ENCODE data around the gene RPN2. TPM values are rescaled to one million over a fixed set of nuclear protein-coding genes. Genes with fewer than 3 reads are reported as not detected.

Gene RPN2
- total RNA-seq (2011; cell fraction: chromatin; rRNA removed; ENCODE audit: low replicate concordance), result 199 and 338 TPM in 2 replicates
- total RNA-seq (2011; cell fraction: nucleolus; rRNA removed), result 617 and 635 TPM in 2 replicates
- 415 and 481 TPM in 2 replicates for total RNA-seq (2011; cell fraction: nucleoplasm; rRNA removed)
- total RNA-seq (2014; rRNA removed) (168 and 219 TPM in 2 replicates), total RNA-seq (2014; rRNA removed; fragmentation: Illumina TruSeq; extraction: Trizol) (255 and 266 TPM in 2 replicates), total RNA-seq (2015; rRNA removed; fragmentation: Illumina TruSeq; extraction: Trizol) (334 and 390 TPM in 2 replicates), total RNA-seq (2021) (235 and 236 TPM in 2 replicates), polyA plus RNA-seq (2011; rRNA removed) (421 and 458 TPM in 2 replicates), polyA plus RNA-seq (2014; fragmentation: Illumina TruSeq; extraction: Trizol) (325 TPM in 2 replicates), polyA plus RNA-seq (2014; fragmentation: Nextera tagmentation; extraction: Ambion mirVana) (100 to 1,000 TPM; 487 to 548 TPM), polyA plus RNA-seq (2014; rRNA removed) (186 and 201 TPM in 2 replicates), polyA minus RNA-seq (2011; rRNA and poly(A)+ RNA removed) (373 and 436 TPM in 2 replicates), Bru-seq, nascent RNA (percentile 87 among the genes with signal in this experiment), BruChase-seq, experiment 1, labeled RNA remaining after a 2-hour chase (percentile 91 among the genes with signal in this experiment), BruChase-seq, experiment 2, labeled RNA remaining after a 6-hour chase (percentile 91 among the genes with signal in this experiment)
- polyA plus RNA-seq (2011; cell fraction: cytosol; rRNA removed), result 436 and 437 TPM in 2 replicates
- polyA plus RNA-seq (2011; cell fraction: nucleus; rRNA removed), result 243 and 268 TPM in 2 replicates
- 288 and 388 TPM in 2 replicates for polyA plus RNA-seq (2012)
- polyA minus RNA-seq (2011; cell fraction: cytosol; rRNA and poly(A)+ RNA removed), result 302 and 328 TPM in 2 replicates
- 75.8 and 117 TPM in 2 replicates for polyA minus RNA-seq (2011; cell fraction: nucleus; rRNA and poly(A)+ RNA removed)
- long read RNA-seq, experiment 1, transcript RPN2-201 (17 exons, 2,515 nt), result major isoform, 1,052 of 1,554 reads
- long read RNA-seq, experiment 1, partial matches to known transcripts, result 276 of 1,554 reads
- long read RNA-seq, experiment 1, other reads (novel, unspliced or antisense), result 226 of 1,554 reads
- long read RNA-seq, experiment 2, transcript RPN2-201 (17 exons, 2,515 nt), result major isoform, 143 of 327 reads
- long read RNA-seq, experiment 2, partial matches to known transcripts, result 122 of 327 reads
- long read RNA-seq, experiment 2, other reads (novel, unspliced or antisense), result 61 of 327 reads
- long read RNA-seq, experiment 3, transcript RPN2-201 (17 exons, 2,515 nt), result major isoform, 575 of 734 reads
- long read RNA-seq, experiment 3, partial matches to known transcripts, result 87 of 734 reads
- long read RNA-seq, experiment 3, other reads (novel, unspliced or antisense), result 72 of 734 reads

GRCh38 chr20:37178839-37179682 lies at the start of gene RPN2, which contains the start of gene MROH8:
Gene RPN2, plus strand, starts transcription at chr20:37179330. Its CDS starts 27 bp downstream, at chr20:37179357.
Gene MROH8, minus strand, starts transcription at chr20:37179548.
- H3K9me1 ChIP-seq (ENCODE audit: control insufficient read depth, insufficient read depth, low read length), result no peaks in the 10 kb centered on the region
- in situ Hi-C loops (cut with MboI) (no loop called here), intact Hi-C loops (cut with micrococcal nuclease) (no loop called here)
- H3K4me3 ChIP-seq, result peak within 1 kb of the TSS; percentile 92
- H3K9ac ChIP-seq (ENCODE audit: insufficient read depth in 1 of 2, low read depth in 2 of 2, low read length in 2 of 2), result peak within 1 kb of the TSS; percentile 98 to 99
- H3K9me3 ChIP-seq (replicated peaks; ENCODE audit: control insufficient read depth, insufficient read depth, low read depth, low read length), result no peaks in the 10 kb centered on the region
- CTCF ChIA-PET (ENCODE audit: low intra/inter-chr PET ratio), result no interaction called here
- POLR2A ChIA-PET, result interaction anchor here (0.6 to 5.0 kb wide), 20 partner anchors 11 to 359 kb away, joined by 3 to 54 read pairs (median 4); partner anchors contain the start of genes BLCAP and RBL1
- DNase-seq (ENCODE audit: extremely low read depth in 1 of 4, low spot score in 3 of 4), result peak; percentile 97 to 98 (median 98)
- H3K27me3 ChIP-seq (ENCODE audit: control insufficient read depth in 2 of 2, insufficient read depth in 2 of 2, low read length in 2 of 2), result no peaks in the 10 kb centered on the region
- H2AFZ ChIP-seq (ENCODE audit: low read depth, low read length), result peak within 1 kb of the TSS; percentile 95
- no TSS peak for BruUV-seq (replicated peaks)
- peak within 1 kb of the TSS; percentile 85 for H3K4me2 ChIP-seq (ENCODE audit: insufficient read depth, low read length)
- H3K36me3 ChIP-seq (ENCODE audit: control insufficient read depth, insufficient read depth, low read length), result peaks cover 27% of the 10 kb centered on the region
- H3K79me2 ChIP-seq (ENCODE audit: control insufficient read depth, insufficient read depth, low read length), result peaks cover 58% of the 10 kb centered on the region
- peak within 1 kb of the TSS; percentile 99 for H3K27ac ChIP-seq (ENCODE audit: extremely low read depth, low read depth, low read length)
- ATAC-seq, result peak; percentile 98
- peaks cover 6 to 14% of the 10 kb centered on the region in 2 experiments for H3K4me1 ChIP-seq (replicated peaks in 1 of 2; ENCODE audit: control insufficient read depth in 2 of 2, insufficient read depth in 2 of 2, low read length in 2 of 2)
- under 1% methylated on average over 55 of the region's 80 CpGs for WGBS (ENCODE audit: insufficient coverage, low coverage, missing lambda C conversion rate)
- peak; percentile 92 for FAIRE-seq
- H4K20me1 ChIP-seq (replicated peaks; ENCODE audit: control insufficient read depth, insufficient read depth, low read length), result peaks cover 16% of the 10 kb centered on the region; the same call in 1 of the 2 replicates
- no peak; the same call in 1 of the 2 replicates for TF ChIP-seq TCF3 (CRISPR knock-in tag; IDR thresholded peaks at IDR 0.05)
- peak; percentile 79 for TF ChIP-seq ZNF395 (CRISPR knock-in tag; IDR thresholded peaks at IDR 0.05)
- TF ChIP-seq ZKSCAN8 (CRISPR knock-in tag; IDR thresholded peaks at IDR 0.05), result no peak
- TF ChIP-seq ERF (CRISPR knock-in tag; IDR thresholded peaks at IDR 0.05), result peak; percentile 50; the same call in 1 of the 2 replicates
- TF ChIP-seq STAG1 (CRISPR knock-in tag; IDR thresholded peaks at IDR 0.05; ENCODE audit: borderline replicate concordance), result no peak
- no peak for TF ChIP-seq SNRNP70 (optimal IDR thresholded peaks at IDR 0.05; ENCODE audit: low read depth, low read length)
- TF ChIP-seq GATA2 (CRISPR knock-in tag; IDR thresholded peaks at IDR 0.05), result no peak
- TF ChIP-seq ETV6 (IDR thresholded peaks at IDR 0.05; ENCODE audit: borderline replicate concordance in 1 of 2, low read depth in 2 of 2, low read length in 1 of 2), result no peak
- TF ChIP-seq ETV6 (CRISPR knock-in tag; IDR thresholded peaks at IDR 0.05; ENCODE audit: borderline replicate concordance), result no peak
- TF ChIP-seq POLR2AphosphoS2 (IDR thresholded peaks at IDR 0.05; ENCODE audit: low read length), result no peak
- peak; percentile 65 for TF ChIP-seq CTBP1 (IDR thresholded peaks at IDR 0.05; ENCODE audit: borderline replicate concordance)
- peak in 1 of 2 experiments; percentile 67; a peak in 3 of 4 replicates for TF ChIP-seq MAZ (CRISPR knock-in tag; conservative IDR thresholded peaks at IDR 0.05 in 1 of 2, IDR thresholded peaks at IDR 0.05 in 1 of 2)
- TF ChIP-seq WHSC1 (IDR thresholded peaks at IDR 0.05; ENCODE audit: low read length), result no peak
- no peak for TF ChIP-seq BCOR (IDR thresholded peaks at IDR 0.05)
- peak; percentile 79 for TF ChIP-seq SAP30 (IDR thresholded peaks at IDR 0.05; ENCODE audit: borderline replicate concordance, insufficient read depth, low read depth, low read length, poor library complexity, severe bottlenecking)
- no peak for TF ChIP-seq MECOM (CRISPR knock-in tag; IDR thresholded peaks at IDR 0.05)
